HepG2 (cell line): ENCODE data around the gene CASP3. TPM values are rescaled to one million over a fixed set of nuclear protein-coding genes. Genes with fewer than 3 reads are reported as not detected.

Experiments used
- ATAC-seq: fragments of 200-7000 bp; cut with Tn5 transposase; 3 replicates; pipeline ENCODE4 v1.9.1; 2020; ENCODE audit warnings: mild to moderate bottlenecking, moderate library complexity
- BruUV-seq: library from RNA; stranded (reverse); fragments of 400-500 nt; replicated peaks from 2 replicates; lab custom pipeline; 2021; lab: Mats Ljungman, UMichigan
- CTCF ChIA-PET: fragments of 300-600 bp; formaldehyde crosslinking; extraction: SDS; loops from one replicate; lab custom pipeline; 2021; ENCODE audit warnings: low total read pairs, inconsistent platforms, low intra/inter-chr PET ratio; lab: Yijun Ruan, JAX
- POLR2A ChIA-PET: fragments of 350-600 bp; sonication (Branson Sonifier 250); formaldehyde crosslinking; loops from one replicate; lab custom pipeline; 2020; ENCODE audit warnings: antibody characterized with exemption, inconsistent platforms; lab: Yijun Ruan, JAX
- DNase-seq: peaks from one replicate; pipeline ENCODE4 v3.0.0-alpha.2; 2015; ENCODE audit warnings: low spot score
- FAIRE-seq: peaks from 3 replicates; lab custom pipeline; 2011; peaks lifted over from hg19 to GRCh38; lab: Jason Lieb, UNC
- H2AFZ ChIP-seq: one replicate; pipeline ENCODE4 v1.6.1; 2011; ENCODE audit warnings: low read length, inconsistent platforms
- H3K27ac ChIP-seq: fragments of 300-600 bp; 3 replicates; pipeline ENCODE4 v1.8.0; 2011; ENCODE audit warnings: mixed run types, mild to moderate bottlenecking, mixed read lengths, low read length, inconsistent platforms; ENCODE audit not compliant: insufficient read depth; ENCODE audit errors: extremely low read length
- H3K27me3 ChIP-seq, 2 experiments: fragments of 200-600 bp in 1 of 2; 2 replicates in 1 of 2; 3 replicates in 1 of 2; pipeline versions ENCODE4 v1.6.0 to v1.8.0; 2011; ENCODE audit warnings: low read length in 2 of 2, mild to moderate bottlenecking in 2 of 2, moderate library complexity in 2 of 2, inconsistent platforms in 1 of 2; ENCODE audit not compliant: insufficient read depth in 2 of 2, control insufficient read depth in 1 of 2
- H3K36me3 ChIP-seq, 2 experiments: fragments of 200-600 bp in 1 of 2; replicated peaks in 1 of 2; 2 replicates in 1 of 2; 3 replicates in 1 of 2; pipeline versions ENCODE4 v1.5.1 to v1.8.0; 2011; ENCODE audit warnings: low read length in 2 of 2, inconsistent platforms in 1 of 2; ENCODE audit not compliant: insufficient read depth in 2 of 2, control insufficient read depth in 1 of 2
- H3K4me1 ChIP-seq: 2 replicates; pipeline ENCODE4 v1.5.1; 2012; ENCODE audit warnings: low read length, inconsistent platforms; ENCODE audit not compliant: insufficient read depth
- H3K4me2 ChIP-seq: 2 replicates; pipeline ENCODE4 v1.6.0; 2011; ENCODE audit warnings: low read depth, low read length, inconsistent platforms
- H3K4me3 ChIP-seq, 3 experiments: fragments of 200-600 bp in 1 of 3; sonication (generic), shearing (Covaris generic) in 1 of 3; replicated peaks in 1 of 3; 2 replicates each; pipeline ENCODE4 v1.5.1; 2011 to 2016; ENCODE audit warnings: low read length in 3 of 3, inconsistent platforms in 2 of 3, low read depth in 2 of 3, mild to moderate bottlenecking in 2 of 3, control low read depth in 1 of 3, mixed read lengths in 1 of 3; ENCODE audit not compliant: insufficient read depth in 1 of 3
- H3K79me2 ChIP-seq: one replicate; pipeline ENCODE4 v1.6.1; 2011; ENCODE audit warnings: low read length, inconsistent platforms; ENCODE audit not compliant: insufficient read depth
- H3K9ac ChIP-seq: 2 replicates; pipeline ENCODE4 v1.6.0; 2011; ENCODE audit warnings: mild to moderate bottlenecking, low read depth, low read length, inconsistent platforms; ENCODE audit not compliant: insufficient read depth
- H3K9me3 ChIP-seq: 2 replicates; pipeline ENCODE4 v1.5.1; 2012; ENCODE audit warnings: mild to moderate bottlenecking, low read length
- H4K20me1 ChIP-seq: 2 replicates; pipeline ENCODE4 v1.6.0; 2011; ENCODE audit warnings: inconsistent platforms, mild to moderate bottlenecking, low read length, moderate library complexity; ENCODE audit not compliant: insufficient read depth
- ATF1 ChIP-seq: IDR thresholded peaks from 2 replicates; pipeline ENCODE4 v1.6.1; 2016; ENCODE audit warnings: mild to moderate bottlenecking, control low read depth
- KDM5B ChIP-seq: sonication (generic); formaldehyde crosslinking; IDR thresholded peaks from 2 replicates; pipeline ENCODE4 v1.4.0; 2020; ENCODE audit warnings: missing genetic modification reagents, mild to moderate bottlenecking, borderline replicate concordance
- POLR2AphosphoS5 ChIP-seq: IDR thresholded peaks from 2 replicates; pipeline ENCODE4 v1.6.1; 2012; ENCODE audit warnings: low read depth, low read length
- POLR2G ChIP-seq: fragments of 200-400 bp; formaldehyde crosslinking; IDR thresholded peaks from 2 replicates; pipeline ENCODE4 v1.6.1; 2018; ENCODE audit warnings: mild to moderate bottlenecking, low read depth, low read length, moderate library complexity
- ZNF850 ChIP-seq: sonication (generic); formaldehyde crosslinking; conservative IDR thresholded peaks from 2 replicates; pipeline ENCODE4 v1.9.0; 2021; ENCODE audit warnings: mild to moderate bottlenecking, missing genetic modification reagents
- ZZZ3 ChIP-seq: sonication (generic); formaldehyde crosslinking; IDR thresholded peaks from 2 replicates; pipeline ENCODE4 v1.4.0; 2020; ENCODE audit warnings: missing genetic modification reagents, mild to moderate bottlenecking, borderline replicate concordance
- WGBS: methylation state at CpG from one replicate; pipeline ENCODE4 v1.1.6; 2017; ENCODE audit warnings: low lambda C conversion rate; 5-methylcytosine and 5-hydroxymethylcytosine counted together
- in situ Hi-C: cut with HindIII; loops from 2 replicates; pipeline ENCODE4 v1.10.0; 2017; ENCODE audit warnings: low pct_unique_long_range_greater_than_20kb; ENCODE audit not compliant: extremely low pct_ligation_motif_present
- intact Hi-C: fragments of 100-400 bp; cut with micrococcal nuclease; formaldehyde crosslinking; loops from one replicate; pipeline ENCODE4 v1.10.0; 2022; ENCODE audit not compliant: unreplicated experiment
- polyA plus RNA-seq, 8 experiments: library from polyadenylated mRNA; depleted of rRNA in 3 of 8; stranded (reverse) in 7 of 8; unstranded in 1 of 8; fragments of >200 nt; fragmentation: Illumina TruSeq in 4 of 8; extraction: Trizol in 4 of 8; gene quantifications; 2 replicates each; pipeline versions ENCODE4 v1.2.1 to v1.2.3, GENCODE V29; 2011 to 2016; ENCODE audit warnings: low read depth in 4 of 8, missing spikeins in 1 of 8, mixed read lengths in 1 of 8; ENCODE audit not compliant: insufficient read depth in 1 of 8
- total RNA-seq, 5 experiments: library from RNA; depleted of rRNA; stranded (reverse); fragments of >200 nt; fragmentation: Illumina TruSeq; extraction: Trizol; gene quantifications; 2 replicates each; pipeline ENCODE4 v1.2.3, GENCODE V29; 2016; ENCODE audit warnings: low read depth in 1 of 5
- TF ChIP-seq, protein P1 (sequence below): sonication (generic); formaldehyde crosslinking; IDR thresholded peaks from 2 replicates; pipeline ENCODE4 v1.5.0; 2020; ENCODE audit warnings: missing genetic modification reagents
- TF ChIP-seq, protein P2 (sequence below): sonication (generic); formaldehyde crosslinking; IDR thresholded peaks from 2 replicates; pipeline ENCODE4 v1.5.0; 2020; ENCODE audit warnings: missing genetic modification reagents
- TF ChIP-seq, protein P3 (sequence below): sonication (generic); formaldehyde crosslinking; IDR thresholded peaks from 2 replicates; pipeline ENCODE4 v1.8.0; 2022; ENCODE audit warnings: low read depth, missing genetic modification reagents

Gene CASP3
- total and polyA plus RNA-seq, 2 of the 13 experiments (the other 11 are each of a cell fraction or from before 2014, with no cell fraction given), result 26.0 to 77.8 TPM

DNA sequence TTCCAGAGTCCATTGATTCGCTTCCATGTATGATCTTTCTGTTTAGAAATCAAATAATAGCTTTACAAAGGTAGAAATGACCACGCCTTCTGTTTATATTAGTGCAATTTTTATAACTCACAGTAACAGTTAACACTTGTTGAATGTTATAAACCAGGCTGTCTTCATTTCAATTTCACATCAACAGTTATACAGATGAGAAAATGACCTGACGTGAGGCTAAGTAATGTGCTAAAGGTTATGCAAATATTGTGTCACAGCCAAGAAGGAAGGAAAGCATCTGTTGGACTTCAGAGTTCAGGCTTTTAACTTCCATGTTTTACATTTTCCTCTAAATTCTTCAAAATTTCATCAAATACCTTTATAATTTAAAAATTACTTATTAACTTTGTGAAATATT, 13.9 kb downstream of the CASP3 start (continued):
- TF ChIP-seq, protein P1, sequence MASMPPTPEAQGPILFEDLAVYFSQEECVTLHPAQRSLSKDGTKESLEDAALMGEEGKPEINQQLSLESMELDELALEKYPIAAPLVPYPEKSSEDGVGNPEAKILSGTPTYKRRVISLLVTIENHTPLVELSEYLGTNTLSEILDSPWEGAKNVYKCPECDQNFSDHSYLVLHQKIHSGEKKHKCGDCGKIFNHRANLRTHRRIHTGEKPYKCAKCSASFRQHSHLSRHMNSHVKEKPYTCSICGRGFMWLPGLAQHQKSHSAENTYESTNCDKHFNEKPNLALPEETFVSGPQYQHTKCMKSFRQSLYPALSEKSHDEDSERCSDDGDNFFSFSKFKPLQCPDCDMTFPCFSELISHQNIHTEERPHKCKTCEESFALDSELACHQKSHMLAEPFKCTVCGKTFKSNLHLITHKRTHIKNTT (CRISPR knock-in tag), result no peak

DNA sequence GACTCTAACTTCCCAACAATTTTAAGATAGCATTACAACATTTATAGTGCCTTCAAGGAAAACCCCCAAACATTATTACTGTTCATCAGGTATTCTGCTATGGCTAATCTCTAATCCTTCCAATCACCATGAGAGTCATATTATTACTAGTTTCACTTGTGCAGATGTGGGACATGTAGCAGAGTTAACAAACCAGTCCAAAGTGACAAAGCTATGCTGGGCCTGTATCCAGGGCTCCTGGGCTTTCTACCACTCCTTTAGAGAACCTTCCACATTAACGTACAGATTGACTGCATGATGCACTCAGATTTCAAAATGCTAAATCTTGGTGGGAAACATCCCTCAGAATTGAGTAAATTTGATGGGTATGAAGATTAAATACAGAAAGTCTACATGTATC, 16.4 kb downstream of the CASP3 start:
- Histone ChIP-seq H3K27ac (no peak overlapping the region), H3K4me3 (no peak overlapping the region), H3K4me2 (no peak overlapping the region), H4K20me1 (no peaks in the 10 kb centered on the region), H3K27me3 (no peaks in the 10 kb centered on the region), H2AFZ (no peak overlapping the region), H3K9ac (no peak overlapping the region), H3K9me3 (no peaks in the 10 kb centered on the region), H3K36me3 (peaks cover 17 to 60% of the 10 kb centered on the region in 2 experiments), H3K4me1 (peaks cover 23% of the 10 kb centered on the region), H3K79me2 (peaks cover 7% of the 10 kb centered on the region)
- BruUV-seq, result no TSS peak
- TF ChIP-seq ZNF850 (no peak), POLR2G (no peak), KDM5B (CRISPR knock-in tag) (no peak), ATF1 (CRISPR knock-in tag) (no peak), POLR2AphosphoS5 (no peak), ZZZ3 (CRISPR knock-in tag) (no peak)
- TF ChIP-seq, protein P2, sequence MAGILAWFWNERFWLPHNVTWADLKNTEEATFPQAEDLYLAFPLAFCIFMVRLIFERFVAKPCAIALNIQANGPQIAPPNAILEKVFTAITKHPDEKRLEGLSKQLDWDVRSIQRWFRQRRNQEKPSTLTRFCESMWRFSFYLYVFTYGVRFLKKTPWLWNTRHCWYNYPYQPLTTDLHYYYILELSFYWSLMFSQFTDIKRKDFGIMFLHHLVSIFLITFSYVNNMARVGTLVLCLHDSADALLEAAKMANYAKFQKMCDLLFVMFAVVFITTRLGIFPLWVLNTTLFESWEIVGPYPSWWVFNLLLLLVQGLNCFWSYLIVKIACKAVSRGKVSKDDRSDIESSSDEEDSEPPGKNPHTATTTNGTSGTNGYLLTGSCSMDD (CRISPR knock-in tag), result no peak
- TF ChIP-seq, protein P3, sequence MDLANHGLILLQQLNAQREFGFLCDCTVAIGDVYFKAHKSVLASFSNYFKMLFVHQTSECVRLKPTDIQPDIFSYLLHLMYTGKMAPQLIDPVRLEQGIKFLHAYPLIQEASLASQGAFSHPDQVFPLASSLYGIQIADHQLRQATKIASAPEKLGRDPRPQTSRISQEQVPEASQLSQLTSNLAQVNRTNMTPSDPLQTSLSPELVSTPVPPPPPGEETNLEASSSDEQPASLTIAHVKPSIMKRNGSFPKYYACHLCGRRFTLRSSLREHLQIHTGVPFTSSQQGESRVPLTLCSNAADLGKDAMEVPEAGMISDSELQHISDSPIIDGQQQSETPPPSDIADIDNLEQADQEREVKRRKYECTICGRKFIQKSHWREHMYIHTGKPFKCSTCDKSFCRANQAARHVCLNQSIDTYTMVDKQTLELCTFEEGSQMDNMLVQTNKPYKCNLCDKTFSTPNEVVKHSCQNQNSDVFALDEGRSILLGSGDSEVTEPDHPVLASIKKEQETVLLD, result no peak
- ChIA-PET CTCF (no interaction called here), POLR2A (interaction anchor here (1.0 kb wide), 1 partner anchor 17 kb away, joined by 5 read pairs; the partner anchor contains the start of genes CASP3 and PRIMPOL)
- FAIRE-seq (no peak), ATAC-seq (no peak), DNase-seq (no peak)
- in situ Hi-C loops (no loop called here), intact Hi-C loops (no loop called here)
- WGBS, result 100% methylated on average over 1 of the region's 1 CpG
